GM13977 (cell line): ENCODE data around the gene PRMT2.

Source experiments
- DNase-seq: peaks from one replicate; pipeline ENCODE4 v3.0.0; 2012; ENCODE audit warnings: low spot score
- in situ Hi-C: fragments of 300-500 bp; cut with MboI; formaldehyde crosslinking; loops from one replicate; pipeline ENCODE4 v1.12.0; 2022; ENCODE audit warnings: low sequenced_read_pairs, low pct_unique_long_range_greater_than_20kb, mixed read lengths, inconsistent platforms; ENCODE audit not compliant: unreplicated experiment
- TF ChIP-seq, protein P1 (sequence below): IDR thresholded peaks from 2 replicates; pipeline ENCODE4 v1.5.1; 2012; ENCODE audit warnings: mild to moderate bottlenecking, control low read depth; ENCODE audit not compliant: insufficient read depth; ENCODE audit errors: extremely low read depth, missing control alignments

Gene PRMT2

DNA sequence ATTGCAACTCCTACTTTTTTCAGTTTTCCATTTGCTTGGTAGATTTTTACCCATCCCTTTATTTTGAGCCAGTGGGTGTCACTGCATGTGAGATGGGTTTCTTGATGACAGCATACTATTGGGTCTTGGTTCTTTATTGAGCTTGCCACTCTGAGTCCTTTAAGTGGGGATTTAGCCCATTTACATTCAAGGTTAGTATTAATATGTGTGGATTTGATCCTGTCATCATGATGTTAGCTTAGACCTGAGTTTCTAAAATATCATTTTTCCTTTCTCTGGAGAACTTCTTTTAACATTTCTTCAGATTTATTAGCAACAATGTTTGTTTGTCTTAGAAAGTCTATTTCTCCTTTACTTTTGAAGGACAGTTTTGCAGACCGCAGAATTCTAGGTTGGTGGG lies 18.8 kb upstream of the PRMT2 start:
- in situ Hi-C loops, result no loop called here
- TF ChIP-seq, protein P1, sequence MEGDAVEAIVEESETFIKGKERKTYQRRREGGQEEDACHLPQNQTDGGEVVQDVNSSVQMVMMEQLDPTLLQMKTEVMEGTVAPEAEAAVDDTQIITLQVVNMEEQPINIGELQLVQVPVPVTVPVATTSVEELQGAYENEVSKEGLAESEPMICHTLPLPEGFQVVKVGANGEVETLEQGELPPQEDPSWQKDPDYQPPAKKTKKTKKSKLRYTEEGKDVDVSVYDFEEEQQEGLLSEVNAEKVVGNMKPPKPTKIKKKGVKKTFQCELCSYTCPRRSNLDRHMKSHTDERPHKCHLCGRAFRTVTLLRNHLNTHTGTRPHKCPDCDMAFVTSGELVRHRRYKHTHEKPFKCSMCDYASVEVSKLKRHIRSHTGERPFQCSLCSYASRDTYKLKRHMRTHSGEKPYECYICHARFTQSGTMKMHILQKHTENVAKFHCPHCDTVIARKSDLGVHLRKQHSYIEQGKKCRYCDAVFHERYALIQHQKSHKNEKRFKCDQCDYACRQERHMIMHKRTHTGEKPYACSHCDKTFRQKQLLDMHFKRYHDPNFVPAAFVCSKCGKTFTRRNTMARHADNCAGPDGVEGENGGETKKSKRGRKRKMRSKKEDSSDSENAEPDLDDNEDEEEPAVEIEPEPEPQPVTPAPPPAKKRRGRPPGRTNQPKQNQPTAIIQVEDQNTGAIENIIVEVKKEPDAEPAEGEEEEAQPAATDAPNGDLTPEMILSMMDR, result no peak
- no peak for DNase-seq

DNA sequence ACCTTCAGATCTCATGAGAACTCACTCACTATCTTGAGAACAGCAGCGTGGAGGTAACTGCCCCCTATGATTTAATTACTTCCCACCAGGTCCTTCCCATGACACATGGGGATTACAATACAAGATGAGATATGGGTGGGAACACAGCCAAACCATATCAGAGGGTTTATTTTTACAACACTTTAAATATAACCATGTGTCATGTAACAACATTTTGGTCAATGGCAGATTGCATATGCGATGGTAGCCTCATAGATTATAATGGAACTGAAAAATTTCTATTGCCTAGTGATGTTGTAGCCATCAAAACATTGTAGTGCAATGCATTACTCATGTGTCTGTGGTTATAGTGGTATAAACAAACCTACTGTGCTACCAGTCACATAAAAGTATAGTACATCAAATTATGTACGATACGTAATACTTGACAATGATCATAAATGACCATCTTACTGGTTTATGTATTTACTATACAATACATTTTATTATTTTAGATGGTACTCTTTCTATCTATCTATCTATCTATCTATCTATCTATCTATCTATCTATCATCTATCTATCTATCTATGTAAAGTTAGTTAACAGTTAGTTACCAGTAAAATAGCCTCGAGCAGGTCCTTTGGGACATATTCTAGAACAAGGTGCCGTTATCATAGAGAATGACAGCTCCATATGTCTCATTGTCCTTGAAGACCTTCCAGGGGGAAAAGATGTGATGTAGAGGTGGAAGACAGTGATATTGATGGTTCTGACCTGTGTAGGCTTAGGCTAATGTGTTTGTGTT lies 18.0 kb upstream of the PRMT2 start:
- TF ChIP-seq, protein P1, result no peak
- in situ Hi-C loops, result no loop called here
- no peak for DNase-seq

DNA sequence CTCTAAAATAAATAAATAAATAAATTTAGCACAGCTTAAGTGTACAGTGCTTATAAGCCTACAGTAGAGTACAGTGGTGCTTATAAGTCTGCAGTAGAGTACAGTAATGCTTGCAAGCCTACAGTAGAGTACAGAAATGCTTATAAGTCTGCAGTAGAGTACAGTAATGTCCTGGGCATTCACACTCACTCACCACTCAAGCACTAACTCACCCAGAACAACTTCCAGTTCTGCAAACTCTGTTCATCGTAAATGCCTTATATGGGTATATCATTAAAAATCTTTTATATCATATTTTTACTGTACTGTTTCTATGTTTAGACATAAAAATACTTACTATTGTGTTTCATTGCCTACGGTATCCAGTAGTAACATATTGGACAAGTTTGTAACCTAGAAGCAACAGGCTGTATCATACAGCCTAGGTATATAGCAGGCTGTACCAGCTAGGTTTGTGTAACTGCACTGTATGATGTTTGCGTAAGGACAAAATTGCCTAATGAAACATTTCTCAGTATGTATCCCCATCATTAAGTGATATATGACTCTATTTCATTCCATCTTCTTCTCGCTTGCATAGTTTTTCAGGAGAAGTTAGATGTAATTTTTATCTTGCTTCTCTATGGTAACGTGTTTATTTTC lies 16.6 kb upstream of the PRMT2 start:
- DNase-seq, result no peak
- in situ Hi-C loops, result no loop called here
- TF ChIP-seq, protein P1, result no peak

DNA sequence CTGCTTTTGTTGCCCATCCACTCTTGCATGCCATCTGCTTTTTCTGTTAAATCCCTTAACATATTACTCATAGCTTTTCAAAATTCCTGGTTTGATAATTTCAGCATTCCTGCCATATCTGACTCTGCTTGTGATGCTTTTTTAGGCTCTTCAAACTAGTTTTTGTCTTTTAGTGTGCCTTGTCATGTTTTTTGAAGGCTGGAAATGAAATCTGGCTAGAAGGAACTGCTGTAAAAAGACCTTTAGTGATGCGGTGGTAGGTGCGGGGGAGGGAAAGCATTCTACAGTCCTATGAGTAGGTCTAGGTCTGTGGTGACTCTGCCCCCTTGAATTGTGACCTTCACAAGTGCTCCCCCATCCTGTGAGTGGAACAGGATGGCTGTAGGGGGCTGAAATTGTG lies 15.6 kb upstream of the PRMT2 start:
- no peak for DNase-seq
- in situ Hi-C loops, result no loop called here
- TF ChIP-seq, protein P1, result no peak

DNA sequence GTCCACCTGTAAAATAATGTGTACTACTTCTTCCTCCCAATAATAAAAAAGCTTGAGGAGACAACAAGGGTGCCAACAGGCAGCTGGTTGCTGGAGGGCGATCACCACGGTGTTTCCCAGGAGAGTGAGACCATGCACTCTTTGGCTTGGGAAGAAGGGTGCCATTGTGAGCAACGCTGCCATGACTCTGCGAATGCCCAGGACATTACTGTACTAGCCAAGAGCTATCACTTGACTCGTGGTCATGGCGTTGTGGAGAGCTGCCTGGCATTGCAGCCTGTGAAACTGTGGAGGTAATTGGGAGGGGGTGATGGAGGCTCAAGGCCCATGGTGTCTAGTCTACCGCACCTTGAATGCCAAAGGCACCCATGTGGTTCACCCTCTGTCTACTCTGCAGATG lies 14.6 kb upstream of the PRMT2 start:
- DNase-seq, result no peak
- TF ChIP-seq, protein P1, result no peak
- in situ Hi-C loops, result no loop called here

DNA sequence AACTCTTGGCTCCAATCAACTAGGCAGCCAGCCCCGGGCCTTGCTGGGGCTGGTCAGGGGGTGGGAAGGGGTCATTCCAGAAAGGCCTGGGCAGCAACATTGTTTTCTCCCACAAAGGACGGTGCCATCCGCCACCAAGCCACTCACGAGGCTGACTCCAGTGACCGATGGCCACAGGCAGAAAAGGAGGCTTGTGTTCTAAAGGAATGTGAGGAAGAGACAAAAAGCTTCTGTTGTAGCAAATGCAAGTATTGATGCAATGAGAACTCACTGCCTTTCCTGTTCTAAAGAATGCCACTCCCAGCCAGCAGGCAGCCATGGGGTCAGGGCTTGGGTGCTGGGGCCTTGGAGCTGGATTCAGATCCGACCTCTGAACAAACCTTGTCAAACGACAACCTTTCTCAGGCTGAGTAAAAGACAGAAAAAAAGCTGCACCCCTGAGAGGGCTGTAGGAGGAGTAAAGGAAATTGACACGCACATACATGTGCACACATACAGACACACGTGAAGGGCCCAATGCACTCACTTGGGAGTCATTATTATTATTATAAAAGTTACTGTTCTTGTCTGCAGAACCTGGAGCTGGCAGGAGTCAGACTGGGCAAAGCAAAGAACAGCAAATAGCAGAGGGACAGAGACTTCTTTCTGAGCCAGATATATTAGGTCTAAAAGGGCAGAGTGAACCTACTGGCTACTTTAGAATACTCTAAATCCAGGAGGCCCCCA lies 13.9 kb upstream of the PRMT2 start:
- in situ Hi-C loops, result no loop called here
- TF ChIP-seq, protein P1, result no peak
- DNase-seq, result no peak
